ENCODE results near the gene DNAJC12. TPM values are rescaled to one million over a fixed set of nuclear protein-coding genes. Genes with fewer than 3 reads are reported as not detected.

Gene DNAJC12
- total RNA-seq, 3 donors from 2014 or later (not counting 1 experiment from before 2014, with no cell fraction given), result not detected

- TF ChIP-seq CTCF (IDR thresholded peaks at IDR 0.05), result no peak
- H3K4me1 Mint-ChIP-seq, result no peaks in the 10 kb centered on the region
- DNase-seq, result no peak
- no peaks in the 10 kb centered on the region for H3K9me3 ChIP-seq (ENCODE audit: control insufficient read depth, insufficient read depth, low read length)
- no peak overlapping the region for H3K27ac Mint-ChIP-seq
- no peaks in the 10 kb centered on the region for H3K27me3 Mint-ChIP-seq (ENCODE audit: low read depth in 2 of 2)
- H3K4me3 Mint-ChIP-seq, result no peak overlapping the region
- no peaks in the 10 kb centered on the region for H3K36me3 Mint-ChIP-seq
- H3K36me3 ChIP-seq (ENCODE audit: control insufficient read depth, insufficient read depth, low read length), result no peaks in the 10 kb centered on the region
- no peak for ATAC-seq
- no peak overlapping the region for H3K27ac ChIP-seq (ENCODE audit: low read length)
- no peak overlapping the region for H3K4me3 ChIP-seq (ENCODE audit: low read length)
- 77% methylated on average over 2 of the region's 2 CpGs for WGBS (ENCODE audit: insufficient coverage)
- no peaks in the 10 kb centered on the region for H3K27me3 ChIP-seq (ENCODE audit: control insufficient read depth, insufficient read depth, low read length)
- no peaks in the 10 kb centered on the region for H3K9me3 Mint-ChIP-seq
- H3K4me1 ChIP-seq (ENCODE audit: control insufficient read depth, insufficient read depth, low read length), result peaks cover 5% of the 10 kb centered on the region
- intact Hi-C loops (cut with micrococcal nuclease), result no loop called here
Observed at GRCh38 chr10:67775279-67775678, 62.7 kb downstream of the DNAJC12 start.

- Histone ChIP-seq H3K9me3 (ENCODE audit: control insufficient read depth, insufficient read depth, low read length) (no peaks in the 10 kb centered on the region), H3K4me1 (ENCODE audit: control insufficient read depth, insufficient read depth, low read length) (peaks cover 5% of the 10 kb centered on the region), H3K4me3 (ENCODE audit: low read length) (no peak overlapping the region), H3K36me3 (ENCODE audit: control insufficient read depth, insufficient read depth, low read length) (no peaks in the 10 kb centered on the region), H3K27ac (ENCODE audit: low read length) (no peak overlapping the region), H3K27me3 (ENCODE audit: control insufficient read depth, insufficient read depth, low read length) (no peaks in the 10 kb centered on the region)
- H3K27ac Mint-ChIP-seq, result no peak overlapping the region
- no peak overlapping the region for H3K4me3 Mint-ChIP-seq
- no peaks in the 10 kb centered on the region for H3K36me3 Mint-ChIP-seq
- H3K4me1 Mint-ChIP-seq, result no peaks in the 10 kb centered on the region
- no peak for DNase-seq
- ATAC-seq, result peak in 1 of 3 donors; percentile 55
- H3K9me3 Mint-ChIP-seq, result no peaks in the 10 kb centered on the region
- TF ChIP-seq CTCF (IDR thresholded peaks at IDR 0.05), result no peak
- intact Hi-C loops (cut with micrococcal nuclease), result no loop called here
- H3K27me3 Mint-ChIP-seq (ENCODE audit: low read depth in 2 of 2), result no peaks in the 10 kb centered on the region
Observed at GRCh38 chr10:67772894-67773511, 65.0 kb downstream of the DNAJC12 start.

GRCh38 chr10:67772151-67772550 is 65.8 kb downstream of the DNAJC12 start:
- H3K27ac ChIP-seq (ENCODE audit: low read length), result no peak overlapping the region
- H3K4me1 Mint-ChIP-seq, result no peaks in the 10 kb centered on the region
- no peak overlapping the region for H3K4me3 ChIP-seq (ENCODE audit: low read length)
- no peaks in the 10 kb centered on the region for H3K9me3 Mint-ChIP-seq
- ATAC-seq, result no peak
- no peaks in the 10 kb centered on the region for H3K36me3 Mint-ChIP-seq
- no peaks in the 10 kb centered on the region for H3K36me3 ChIP-seq (ENCODE audit: control insufficient read depth, insufficient read depth, low read length)
- DNase-seq, result no peak
- TF ChIP-seq CTCF (IDR thresholded peaks at IDR 0.05), result no peak
- no peaks in the 10 kb centered on the region for H3K27me3 ChIP-seq (ENCODE audit: control insufficient read depth, insufficient read depth, low read length)
- H3K27ac Mint-ChIP-seq, result no peak overlapping the region
- intact Hi-C loops (cut with micrococcal nuclease), result no loop called here
- H3K27me3 Mint-ChIP-seq (ENCODE audit: low read depth in 2 of 2), result no peaks in the 10 kb centered on the region
- 100% methylated on average over 1 of the region's 1 CpG for WGBS (ENCODE audit: insufficient coverage)
- peaks cover 5% of the 10 kb centered on the region for H3K4me1 ChIP-seq (ENCODE audit: control insufficient read depth, insufficient read depth, low read length)
- H3K9me3 ChIP-seq (ENCODE audit: control insufficient read depth, insufficient read depth, low read length), result no peaks in the 10 kb centered on the region
- no peak overlapping the region for H3K4me3 Mint-ChIP-seq

- peaks cover 5% of the 10 kb centered on the region for H3K4me1 ChIP-seq (ENCODE audit: control insufficient read depth, insufficient read depth, low read length)
- H3K27me3 ChIP-seq (ENCODE audit: control insufficient read depth, insufficient read depth, low read length), result no peaks in the 10 kb centered on the region
- Mint-ChIP-seq H3K36me3 (no peaks in the 10 kb centered on the region), H3K27me3 (ENCODE audit: low read depth in 2 of 2) (no peaks in the 10 kb centered on the region), H3K27ac (no peak overlapping the region), H3K4me3 (no peak overlapping the region), H3K9me3 (no peaks in the 10 kb centered on the region), H3K4me1 (no peaks in the 10 kb centered on the region)
- H3K9me3 ChIP-seq (ENCODE audit: control insufficient read depth, insufficient read depth, low read length), result no peaks in the 10 kb centered on the region
- H3K27ac ChIP-seq (ENCODE audit: low read length), result peak overlapping the region; percentile 20
- 53% methylated on average over 3 of the region's 3 CpGs for WGBS (ENCODE audit: insufficient coverage)
- intact Hi-C loops (cut with micrococcal nuclease), result no loop called here
- ATAC-seq (no peak), DNase-seq (no peak)
- no peaks in the 10 kb centered on the region for H3K36me3 ChIP-seq (ENCODE audit: control insufficient read depth, insufficient read depth, low read length)
- no peak overlapping the region for H3K4me3 ChIP-seq (ENCODE audit: low read length)
- no peak for TF ChIP-seq CTCF (IDR thresholded peaks at IDR 0.05)
Observed at GRCh38 chr10:67771200-67771599, 66.8 kb downstream of the DNAJC12 start.

Measured in natural killer cell (primary cell).